IgD-negative memory B cell (primary cell): ENCODE results near the gene ZBTB25. TPM values are rescaled to one million over a fixed set of nuclear protein-coding genes. Genes with fewer than 3 reads are reported as not detected.

ENCODE experiments used
- H3K27ac Mint-ChIP-seq, 3 donors: one replicate each; pipeline ENCODE4 v1.8.0; 2020 to 2022; ENCODE audit warnings: mild to moderate bottlenecking in 3 of 3, mixed read lengths in 3 of 3, moderate library complexity in 1 of 3
- H3K27me3 Mint-ChIP-seq: one replicate; pipeline ENCODE4 v1.8.0; 2021; ENCODE audit warnings: mixed read lengths
- H3K36me3 Mint-ChIP-seq: one replicate; pipeline ENCODE4 v1.8.0; 2020; ENCODE audit warnings: mild to moderate bottlenecking, mixed read lengths
- H3K4me1 Mint-ChIP-seq, 3 donors: one replicate each; pipeline ENCODE4 v1.8.0; 2020 to 2022; ENCODE audit warnings: mixed read lengths in 3 of 3, mild to moderate bottlenecking in 1 of 3
- H3K4me3 Mint-ChIP-seq, 4 donors: one replicate each; pipeline ENCODE4 v1.8.0; 2020 to 2022; ENCODE audit warnings: mild to moderate bottlenecking in 4 of 4, mixed read lengths in 4 of 4, moderate library complexity in 3 of 4
- H3K9me3 Mint-ChIP-seq, 3 donors: one replicate each; pipeline ENCODE4 v1.8.0; 2020 to 2021; ENCODE audit warnings: mixed read lengths in 3 of 3, mild to moderate bottlenecking in 1 of 3
- polyA plus RNA-seq: library from polyadenylated mRNA; unstranded; fragments of 300-500 nt; fragmentation: Illumina TruSeq; gene quantifications from one replicate; pipeline ENCODE4 v1.2.3, GENCODE V29; 2021

Gene ZBTB25
- 19.4 TPM for polyA plus RNA-seq

DNA sequence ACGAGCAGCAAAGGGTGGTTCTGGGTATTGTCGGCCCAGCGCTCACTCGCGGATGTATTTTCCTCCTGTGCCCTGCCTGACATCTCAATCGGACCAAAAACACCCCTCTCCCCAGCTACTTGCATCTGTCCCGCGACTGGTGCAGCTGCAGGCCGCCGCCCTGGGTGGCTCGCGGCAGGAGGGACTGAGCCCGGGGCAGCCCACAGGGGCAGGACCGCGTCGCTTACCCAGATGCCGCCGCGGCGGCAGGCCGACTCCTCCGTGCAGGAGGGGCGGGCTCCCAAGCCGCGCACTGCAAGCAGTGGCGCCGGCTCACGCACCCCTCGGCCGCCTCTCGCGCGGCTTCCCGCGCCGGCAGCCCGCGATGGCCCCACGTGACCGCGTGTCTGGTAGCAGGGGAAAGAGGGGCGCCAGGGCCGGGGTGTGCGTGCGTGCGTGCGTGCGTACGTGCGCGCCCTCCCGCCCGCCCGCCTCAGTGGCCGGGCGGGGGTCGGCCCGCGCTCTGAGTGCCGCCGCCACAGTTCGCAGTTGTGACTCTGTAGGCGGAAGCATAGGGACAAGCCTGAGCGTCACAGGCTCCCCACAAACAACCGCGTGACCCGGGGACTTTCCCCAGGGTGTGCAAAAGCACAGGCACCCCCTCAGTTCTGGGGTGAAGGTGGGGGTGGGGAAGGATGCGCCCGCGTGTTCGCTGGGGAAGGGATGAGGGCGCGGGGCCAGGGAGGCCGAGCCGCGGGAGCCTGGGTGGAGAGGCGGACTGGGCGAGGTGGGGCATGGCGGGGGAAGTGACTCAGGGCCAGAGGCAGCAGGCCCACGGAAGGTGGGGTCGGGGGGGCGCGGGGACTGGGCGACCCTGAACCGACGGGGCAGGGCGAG is at the start of gene ZBTB25:
ZBTB25 (minus strand) TSS at position 405 of the 876 bp plus-strand sequence. CDS start 13,305 bp downstream, outside the sequence.
- H3K9me3 Mint-ChIP-seq: peaks cover 0 to 2% (median 0%) of the 10 kb centered on the region in 3 donors
- H3K4me1 Mint-ChIP-seq: peaks cover 53 to 57% (median 53%) of the 10 kb centered on the region in 3 donors
- no peaks in the 10 kb centered on the region for H3K27me3 Mint-ChIP-seq
- peak within 1 kb of the TSS; percentile 96 to 100 (median 98) for H3K4me3 Mint-ChIP-seq
- H3K27ac Mint-ChIP-seq: peak within 1 kb of the TSS; percentile 98 to 100 (median 100)
- H3K36me3 Mint-ChIP-seq: no peaks in the 10 kb centered on the region

GRCh38 chr14:64550621-64551333 is 47.1 kb upstream of the ZBTB25 start:
- no peak overlapping the region for H3K27ac Mint-ChIP-seq
- no peaks in the 10 kb centered on the region for H3K9me3 Mint-ChIP-seq
- H3K4me1 Mint-ChIP-seq: peaks cover 0 to 7% (median 5%) of the 10 kb centered on the region in 3 donors
- H3K36me3 Mint-ChIP-seq: no peaks in the 10 kb centered on the region
- peaks cover 13% of the 10 kb centered on the region for H3K27me3 Mint-ChIP-seq
- peak overlapping the region in 2 of 4 donors; percentile 73 to 93 for H3K4me3 Mint-ChIP-seq

DNA sequence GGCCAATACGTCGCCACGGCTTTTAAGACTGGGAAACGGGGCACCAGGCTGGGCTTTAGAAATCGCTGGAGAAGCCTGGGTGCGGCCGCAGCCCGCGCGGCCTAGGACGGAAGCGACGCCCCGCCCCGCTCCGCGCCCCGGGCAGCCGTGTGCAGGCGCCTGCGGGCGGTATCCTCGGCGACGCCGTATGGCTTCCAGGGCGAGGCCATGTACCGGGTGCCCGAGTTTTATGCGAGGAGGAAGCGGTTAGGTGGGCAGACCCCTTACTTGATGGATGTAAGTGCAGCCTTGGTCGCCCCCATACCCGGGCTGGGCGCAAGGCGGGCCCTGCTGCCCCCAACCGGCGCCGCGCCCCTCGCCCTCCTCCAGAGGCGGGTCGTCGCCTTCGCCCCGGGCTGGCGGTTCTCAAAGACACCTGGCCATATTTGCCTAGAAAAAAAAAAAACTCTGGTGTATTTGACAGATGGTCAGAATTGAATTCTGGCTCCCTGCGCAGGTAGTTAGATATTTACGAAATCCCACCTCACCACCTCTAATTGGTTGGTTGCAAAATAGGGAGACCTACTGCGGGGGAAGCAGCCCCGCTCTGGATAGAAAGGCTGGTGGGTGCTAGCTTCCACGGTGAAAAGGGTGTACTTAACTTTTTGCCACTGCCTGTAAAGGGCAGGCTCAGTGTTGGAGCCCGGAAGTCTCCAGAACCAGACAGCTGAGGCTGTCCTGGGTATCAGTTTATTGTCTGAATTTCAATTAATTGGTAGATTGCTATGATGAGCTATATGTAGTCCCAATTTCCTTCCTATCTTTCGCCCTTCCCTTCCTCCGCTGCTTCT is 46.4 kb upstream of the ZBTB25 start, which contains the start of gene PPP1R36:
PPP1R36 (plus strand) TSS at position 171 of the 830 bp plus-strand sequence; CDS start at position 208, 37 bp downstream.
- Mint-ChIP-seq H3K9me3 (no peaks in the 10 kb centered on the region), H3K36me3 (no peaks in the 10 kb centered on the region), H3K27ac (peak within 1 kb of the TSS in 1 of 3 donors; percentile 44), H3K27me3 (peaks cover 13% of the 10 kb centered on the region), H3K4me1 (peaks cover 0 to 7% (median 5%) of the 10 kb centered on the region in 3 donors), H3K4me3 (peak within 1 kb of the TSS; percentile 73 to 93 (median 80))

GRCh38 chr14:64549016-64549415 is 45.4 kb upstream of the ZBTB25 start:
- Mint-ChIP-seq H3K36me3 (no peaks in the 10 kb centered on the region), H3K4me3 (peak overlapping the region in 1 of 4 donors; percentile 65), H3K27ac (peak overlapping the region in 1 of 3 donors; percentile 44), H3K27me3 (peaks cover 13% of the 10 kb centered on the region), H3K4me1 (peaks cover 0 to 7% (median 5%) of the 10 kb centered on the region in 3 donors), H3K9me3 (no peaks in the 10 kb centered on the region)

GRCh38 chr14:64544607-64545312 is 41.1 kb upstream of the ZBTB25 start:
- Mint-ChIP-seq H3K4me1 (peaks cover 8 to 18% (median 13%) of the 10 kb centered on the region in 3 donors), H3K27ac (no peak overlapping the region), H3K27me3 (peaks cover 16% of the 10 kb centered on the region), H3K9me3 (peaks cover 0 to 2% (median 0%) of the 10 kb centered on the region in 3 donors), H3K36me3 (no peaks in the 10 kb centered on the region), H3K4me3 (no peak overlapping the region)

- H3K27ac Mint-ChIP-seq: peak overlapping the region in 1 of 3 donors; percentile 39
- no peaks in the 10 kb centered on the region for H3K36me3 Mint-ChIP-seq
- peak overlapping the region; percentile 39 to 94 (median 91) for H3K4me3 Mint-ChIP-seq
- peaks cover 0 to 2% (median 0%) of the 10 kb centered on the region in 3 donors for H3K9me3 Mint-ChIP-seq
- H3K27me3 Mint-ChIP-seq: peaks cover 11% of the 10 kb centered on the region
- peaks cover 12 to 17% (median 17%) of the 10 kb centered on the region in 3 donors for H3K4me1 Mint-ChIP-seq
Observed at GRCh38 chr14:64542836-64543201, 39.2 kb upstream of the ZBTB25 start.

- peaks cover 12 to 17% (median 17%) of the 10 kb centered on the region in 3 donors for H3K4me1 Mint-ChIP-seq
- peaks cover 0 to 2% (median 0%) of the 10 kb centered on the region in 3 donors for H3K9me3 Mint-ChIP-seq
- peak overlapping the region; percentile 24 to 64 (median 39) for H3K27ac Mint-ChIP-seq
- H3K27me3 Mint-ChIP-seq: peaks cover 11% of the 10 kb centered on the region
- peak overlapping the region; percentile 39 to 94 (median 91) for H3K4me3 Mint-ChIP-seq
- H3K36me3 Mint-ChIP-seq: no peaks in the 10 kb centered on the region
Observed at GRCh38 chr14:64541972-64542835, 38.6 kb upstream of the ZBTB25 start.

- H3K27me3 Mint-ChIP-seq: peaks cover 11% of the 10 kb centered on the region
- H3K9me3 Mint-ChIP-seq: peaks cover 0 to 2% (median 0%) of the 10 kb centered on the region in 3 donors
- peaks cover 12 to 17% (median 17%) of the 10 kb centered on the region in 3 donors for H3K4me1 Mint-ChIP-seq
- no peaks in the 10 kb centered on the region for H3K36me3 Mint-ChIP-seq
- H3K27ac Mint-ChIP-seq: peak overlapping the region in 2 of 3 donors; percentile 39 to 96
- peak overlapping the region; percentile 90 to 99 (median 96) for H3K4me3 Mint-ChIP-seq
Observed at GRCh38 chr14:64541261-64541971, 37.8 kb upstream of the ZBTB25 start.

DNA sequence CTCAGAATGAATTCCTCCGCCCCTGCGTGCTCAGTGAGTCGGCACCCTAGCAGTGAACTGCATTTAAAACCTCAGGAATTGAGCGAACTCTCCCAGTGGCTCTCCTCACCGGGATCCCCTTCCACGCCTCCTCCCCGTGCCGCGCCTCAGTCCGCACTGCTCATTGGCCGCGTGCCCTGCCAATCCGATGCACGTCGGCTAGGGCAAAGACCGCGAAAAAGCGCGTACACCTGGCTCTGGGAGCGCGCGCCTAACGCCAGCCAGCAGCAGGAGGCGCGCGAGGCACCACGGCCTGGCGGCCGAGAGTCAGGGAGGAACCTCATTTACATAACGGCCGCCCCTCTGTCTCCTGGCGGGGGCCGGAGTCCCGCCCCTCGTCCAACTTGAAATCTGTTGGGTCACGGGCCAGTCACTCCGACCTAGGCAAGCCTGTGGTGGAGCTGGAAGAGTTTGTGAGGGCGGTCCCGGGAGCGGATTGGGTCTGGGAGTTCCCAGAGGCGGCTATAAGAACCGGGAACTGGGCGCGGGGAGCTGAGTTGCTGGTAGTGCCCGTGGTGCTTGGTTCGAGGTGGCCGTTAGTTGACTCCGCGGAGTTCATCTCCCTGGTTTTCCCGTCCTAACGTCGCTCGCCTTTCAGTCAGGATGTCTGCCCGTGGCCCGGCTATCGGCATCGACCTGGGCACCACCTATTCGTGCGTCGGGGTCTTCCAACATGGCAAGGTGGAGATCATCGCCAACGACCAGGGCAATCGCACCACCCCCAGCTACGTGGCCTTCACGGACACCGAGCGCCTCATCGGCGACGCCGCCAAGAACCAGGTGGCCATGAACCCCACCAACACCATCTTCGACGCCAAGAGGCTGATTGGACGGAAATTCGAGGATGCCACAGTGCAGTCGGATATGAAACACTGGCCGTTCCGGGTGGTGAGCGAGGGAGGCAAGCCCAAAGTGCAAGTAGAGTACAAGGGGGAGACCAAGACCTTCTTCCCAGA is 36.9 kb upstream of the ZBTB25 start, which contains the start of gene HSPA2:
HSPA2 (plus strand) TSS at position 534 of the 995 bp plus-strand sequence; CDS start at position 643, 109 bp downstream.
- no peaks in the 10 kb centered on the region for H3K36me3 Mint-ChIP-seq
- peaks cover 12 to 17% (median 17%) of the 10 kb centered on the region in 3 donors for H3K4me1 Mint-ChIP-seq
- peaks cover 11% of the 10 kb centered on the region for H3K27me3 Mint-ChIP-seq
- H3K27ac Mint-ChIP-seq: peak within 1 kb of the TSS; percentile 75 to 96 (median 92)
- peaks cover 0 to 2% (median 0%) of the 10 kb centered on the region in 3 donors for H3K9me3 Mint-ChIP-seq
- H3K4me3 Mint-ChIP-seq: peak within 1 kb of the TSS; percentile 90 to 99 (median 97)

- Mint-ChIP-seq H3K4me3 (peak overlapping the region in 2 of 4 donors; percentile 40 to 82), H3K27ac (peak overlapping the region in 1 of 3 donors; percentile 29), H3K27me3 (peaks cover 10% of the 10 kb centered on the region)
Observed at GRCh38 chr14:64536488-64537245, 33.0 kb upstream of the ZBTB25 start.

GRCh38 chr14:64531567-64531966 is 27.9 kb upstream of the ZBTB25 start:
- Mint-ChIP-seq H3K36me3 (no peaks in the 10 kb centered on the region), H3K4me3 (no peak overlapping the region), H3K4me1 (peaks cover 0 to 9% (median 2%) of the 10 kb centered on the region in 3 donors), H3K27ac (no peak overlapping the region), H3K27me3 (no peaks in the 10 kb centered on the region), H3K9me3 (no peaks in the 10 kb centered on the region)

More at GRCh38 chr14:64536488-64537245, 33.0 kb upstream of the ZBTB25 start:
- peaks cover 0 to 2% (median 0%) of the 10 kb centered on the region in 3 donors for H3K9me3 Mint-ChIP-seq
- H3K36me3 Mint-ChIP-seq: no peaks in the 10 kb centered on the region
- H3K4me1 Mint-ChIP-seq: peaks cover 7 to 9% (median 9%) of the 10 kb centered on the region in 3 donors
